GM08714 (cell line): ENCODE measurements around the gene OCRL.

Source experiments
- H3K4me3 ChIP-seq: fragments of 200-500 bp; sonication (Bioruptor generic); 2 replicates; pipeline ENCODE4 v1.5.1; 2014; ENCODE audit warnings: mild to moderate bottlenecking, low read length, inconsistent platforms
- ZNF274 ChIP-seq: IDR thresholded peaks from 2 replicates; pipeline ENCODE4 v1.6.1; 2012; ENCODE audit warnings: mild to moderate bottlenecking, low read depth, low read length

OCRL gene

GRCh38 chrX:129622757-129623301 lies 82.8 kb downstream of the OCRL start:
- no peak for TF ChIP-seq ZNF274
- H3K4me3 ChIP-seq: no peak overlapping the region

- TF ChIP-seq ZNF274: no peak
- no peak overlapping the region for H3K4me3 ChIP-seq
Observed at GRCh38 chrX:129626026-129626425, 86.0 kb downstream of the OCRL start.

- no peak for TF ChIP-seq ZNF274
- H3K4me3 ChIP-seq: no peak overlapping the region
Observed at GRCh38 chrX:129629837-129630236, 89.8 kb downstream of the OCRL start.

- no peak for TF ChIP-seq ZNF274
Observed at GRCh38 chrX:129631849-129632248, 91.8 kb downstream of the OCRL start.

GRCh38 chrX:129632443-129632842 lies 92.4 kb downstream of the OCRL start:
- H3K4me3 ChIP-seq: no peak overlapping the region
- no peak for TF ChIP-seq ZNF274

More at GRCh38 chrX:129631849-129632248, 91.8 kb downstream of the OCRL start:
- no peak overlapping the region for H3K4me3 ChIP-seq

GRCh38 chrX:129634541-129634940 lies 94.5 kb downstream of the OCRL start:
- H3K4me3 ChIP-seq: no peak overlapping the region
- TF ChIP-seq ZNF274: no peak

- TF ChIP-seq ZNF274: no peak
- no peak overlapping the region for H3K4me3 ChIP-seq
Observed at GRCh38 chrX:129636175-129636681, 96.2 kb downstream of the OCRL start.

- no peak for TF ChIP-seq ZNF274
- no peak overlapping the region for H3K4me3 ChIP-seq
Observed at GRCh38 chrX:129637217-129638109, 97.4 kb downstream of the OCRL start.

- no peak overlapping the region for H3K4me3 ChIP-seq
- no peak for TF ChIP-seq ZNF274
Observed at GRCh38 chrX:129638917-129639316, 98.9 kb downstream of the OCRL start.

- no peak overlapping the region for H3K4me3 ChIP-seq
- no peak for TF ChIP-seq ZNF274
Observed at GRCh38 chrX:129640737-129641136, 100.7 kb downstream of the OCRL start.

GRCh38 chrX:129641469-129641868 lies 101.4 kb downstream of the OCRL start:
- no peak for TF ChIP-seq ZNF274
- H3K4me3 ChIP-seq: no peak overlapping the region

- no peak for TF ChIP-seq ZNF274
- H3K4me3 ChIP-seq: no peak overlapping the region
Observed at GRCh38 chrX:129641941-129642340, 101.9 kb downstream of the OCRL start.
